Psoas muscle (tissue), 8 donors: ENCODE measurements around the gene MELTF. TPM values are rescaled to one million over a fixed set of nuclear protein-coding genes. Genes with fewer than 3 reads are reported as not detected.

Source experiments
- ATAC-seq, 4 donors: fragments of 200-7000 bp; cut with Tn5 transposase; one replicate each; pipeline ENCODE4 v1.9.1; 2020; ENCODE audit warnings: moderate library complexity in 3 of 4, mild to moderate bottlenecking in 2 of 4
- DNase-seq, 2 donors: peaks; one replicate each; pipeline ENCODE4 v3.0.0-alpha.2; 2020
- H3K27ac ChIP-seq: fragments of 200-600 bp; one replicate; pipeline ENCODE4 v1.8.0; 2022
- H3K27me3 ChIP-seq, 3 donors: fragments of 200-600 bp in 1 of 3; one replicate each; pipeline versions ENCODE4 v1.6.1 to v1.8.0; 2013 to 2022; ENCODE audit warnings: low read length in 2 of 3, mild to moderate bottlenecking in 2 of 3, moderate library complexity in 1 of 3; ENCODE audit not compliant: insufficient read depth in 3 of 3
- H3K36me3 ChIP-seq, 2 donors: fragments of 200-600 bp in 1 of 2; one replicate each; pipeline versions ENCODE4 v1.6.1 to v1.8.0; 2013 to 2022; ENCODE audit warnings: low read depth in 1 of 2, mild to moderate bottlenecking in 1 of 2, moderate library complexity in 1 of 2; ENCODE audit not compliant: insufficient read depth in 1 of 2
- H3K4me1 ChIP-seq: fragments of 200-600 bp; one replicate; pipeline ENCODE4 v1.8.0; 2022
- H3K4me3 ChIP-seq: fragments of 200-600 bp; one replicate; pipeline ENCODE4 v1.8.0; 2022; ENCODE audit warnings: mild to moderate bottlenecking
- H3K9me3 ChIP-seq: fragments of 200-600 bp; one replicate; pipeline ENCODE4 v1.8.0; 2022
- WGBS, 3 donors: extraction: QIAGEN DNeasy Blood & Tissue Kit; methylation state at CpG; one replicate each; pipeline versions ENCODE4 v1.1.6 to v1.1.7; 2013; 5-methylcytosine and 5-hydroxymethylcytosine counted together
- intact Hi-C, 2 donors: fragments of 100-400 bp; cut with DNase I; formaldehyde crosslinking; loops; one replicate each; pipeline versions ENCODE4 v1.11.0 to v1.14.2; 2022
- polyA plus RNA-seq, 3 donors: library from polyadenylated mRNA; stranded (reverse); fragments of 200-250 nt; gene quantifications; one replicate each; pipeline ENCODE4 v1.2.3, GENCODE V29; 2013
- total RNA-seq, 4 donors: library from RNA; stranded (reverse); fragmentation: NEBNext Ultra II Directional in 2 of 4; extraction: Animal tissue kit (Norgen Biotek cat#: 25700) in 2 of 4; gene quantifications; one replicate each; pipeline versions ENCODE4 v1.2.1 to v1.2.4, GENCODE V29; 2021 to 2023
- TF ChIP-seq, protein P1 (sequence below): fragments of 200-600 bp; IDR thresholded peaks from one replicate; pipeline ENCODE4 v1.8.0; 2022; ENCODE audit warnings: antibody characterized with exemption
- donor health status: healthy with polysubstance abuse.
- donor health status: DM: no; HTN: no; CAD: no; lungs with moderate emphysema.
- donor health status: Bipolar disorder and iron deficiency.
- donor health status: healthy.
- donor health status: DM: yes; HTN: yes; CAD: no.
- donor health status: DM: no; HTN: no; CAD: no.
- donor health status: DM: no; HTN: no; CAD: no.
- donor health status: DM: yes; HTN: yes; CAD: no.

Gene MELTF
- total and polyA plus RNA-seq, 7 donors: 0.23 to 0.97 (median 0.55) TPM

DNA sequence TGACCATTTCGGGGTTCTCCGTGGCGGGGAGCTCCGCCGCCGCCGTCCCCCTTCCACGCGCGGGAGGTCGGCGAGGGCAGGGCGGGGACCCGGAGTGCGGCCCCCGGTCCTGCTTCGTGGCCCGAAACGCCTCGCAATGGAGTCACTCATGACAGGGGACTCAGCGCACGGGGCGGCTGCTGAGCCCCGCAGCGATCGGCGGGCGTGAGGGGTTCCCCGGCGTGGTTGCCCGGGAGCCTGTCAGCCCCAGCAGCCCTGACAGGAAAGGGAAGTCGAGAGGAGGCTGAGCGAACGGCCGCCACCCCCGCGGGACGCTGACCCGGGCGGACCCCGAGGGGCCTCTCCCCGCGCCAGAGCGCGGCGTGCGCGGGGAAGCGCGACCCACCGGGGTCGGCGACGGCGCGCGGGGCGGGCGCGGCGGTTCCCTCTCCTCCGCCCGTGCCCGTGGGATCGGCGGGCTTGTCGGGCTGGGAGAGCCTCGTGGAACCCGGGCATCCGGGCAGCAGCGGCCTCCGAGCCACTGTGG is 60.4 kb downstream of the MELTF start:
- TF ChIP-seq, protein P1, sequence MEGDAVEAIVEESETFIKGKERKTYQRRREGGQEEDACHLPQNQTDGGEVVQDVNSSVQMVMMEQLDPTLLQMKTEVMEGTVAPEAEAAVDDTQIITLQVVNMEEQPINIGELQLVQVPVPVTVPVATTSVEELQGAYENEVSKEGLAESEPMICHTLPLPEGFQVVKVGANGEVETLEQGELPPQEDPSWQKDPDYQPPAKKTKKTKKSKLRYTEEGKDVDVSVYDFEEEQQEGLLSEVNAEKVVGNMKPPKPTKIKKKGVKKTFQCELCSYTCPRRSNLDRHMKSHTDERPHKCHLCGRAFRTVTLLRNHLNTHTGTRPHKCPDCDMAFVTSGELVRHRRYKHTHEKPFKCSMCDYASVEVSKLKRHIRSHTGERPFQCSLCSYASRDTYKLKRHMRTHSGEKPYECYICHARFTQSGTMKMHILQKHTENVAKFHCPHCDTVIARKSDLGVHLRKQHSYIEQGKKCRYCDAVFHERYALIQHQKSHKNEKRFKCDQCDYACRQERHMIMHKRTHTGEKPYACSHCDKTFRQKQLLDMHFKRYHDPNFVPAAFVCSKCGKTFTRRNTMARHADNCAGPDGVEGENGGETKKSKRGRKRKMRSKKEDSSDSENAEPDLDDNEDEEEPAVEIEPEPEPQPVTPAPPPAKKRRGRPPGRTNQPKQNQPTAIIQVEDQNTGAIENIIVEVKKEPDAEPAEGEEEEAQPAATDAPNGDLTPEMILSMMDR: no peak
- H3K27me3 ChIP-seq: no peaks in the 10 kb centered on the region
- H3K4me3 ChIP-seq: peak overlapping the region; percentile 94
- H3K4me1 ChIP-seq: peaks cover 6% of the 10 kb centered on the region
- intact Hi-C loops: loop anchor here (2.0 to 5.0 kb wide), 2 partner anchors 130 to 132 kb away; no protein-coding TSS in a partner anchor
- no peaks in the 10 kb centered on the region for H3K9me3 ChIP-seq
- H3K27ac ChIP-seq: peak overlapping the region; percentile 81
- DNase-seq (peak; percentile 40 to 67), ATAC-seq (peak; percentile 3 to 35 (median 26))
- 0 to 1% (median 0%) methylated on average over 40 to 72 of the region's 72 CpGs for WGBS, 3 donors
- peaks cover 0 to 8% of the 10 kb centered on the region in 2 donors for H3K36me3 ChIP-seq

DNA sequence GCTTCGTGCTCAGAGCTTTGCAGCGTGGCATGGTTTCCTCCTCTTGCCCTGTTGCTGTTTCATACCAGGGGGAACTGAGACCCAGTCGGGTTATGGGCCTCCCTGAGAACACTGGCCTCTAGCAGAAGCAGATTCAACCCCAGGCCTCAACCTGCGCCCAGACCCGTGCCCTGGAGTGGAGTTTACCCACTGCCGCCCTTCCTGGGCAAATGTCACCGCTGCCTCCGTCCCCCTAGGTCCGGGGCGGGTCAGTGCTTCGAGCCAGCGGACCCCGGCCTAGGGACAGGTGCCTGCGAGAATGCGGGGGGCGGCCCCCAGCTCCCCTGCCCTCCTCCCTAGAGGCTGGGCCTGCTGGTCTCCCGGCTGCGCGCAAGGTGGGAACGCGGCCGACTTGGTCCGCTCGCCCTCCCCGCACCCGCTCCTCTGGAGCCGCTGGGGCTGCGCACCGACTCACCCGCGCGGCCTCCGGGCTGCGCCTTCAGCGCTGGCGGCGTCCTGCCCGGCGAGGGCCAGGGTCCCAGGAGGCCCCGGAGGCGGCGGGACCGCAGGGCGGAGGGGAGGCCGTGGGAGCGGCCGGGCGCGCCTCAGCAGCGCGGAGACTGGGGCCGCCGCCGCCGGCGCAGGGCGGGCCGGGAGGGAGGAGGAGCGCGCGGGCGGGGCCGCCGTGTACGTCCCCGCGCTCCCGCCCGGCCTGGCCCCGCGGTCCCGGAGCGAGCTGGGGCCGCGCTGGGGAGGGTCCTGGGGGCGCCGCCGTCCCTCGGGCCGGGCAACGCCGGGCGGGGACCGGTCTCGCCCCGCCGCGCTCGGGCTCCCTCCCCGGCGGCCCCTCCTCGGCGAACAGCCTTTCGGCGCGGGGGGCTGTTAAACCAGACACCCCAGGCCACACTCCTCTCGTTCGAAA is 61.1 kb downstream of the MELTF start, which contains the start of gene PIGZ:
PIGZ (minus strand) TSS at position 601 of the 901 bp plus-strand sequence. CDS start 16,802 bp downstream, outside the sequence.
- intact Hi-C loops: loop anchor here (2.0 to 5.0 kb wide), 2 partner anchors 130 to 131 kb away; no protein-coding TSS in a partner anchor
- Histone ChIP-seq H3K36me3 (peaks cover 0 to 8% of the 10 kb centered on the region in 2 donors), H3K27me3 (no peaks in the 10 kb centered on the region), H3K9me3 (no peaks in the 10 kb centered on the region), H3K4me3 (peak within 1 kb of the TSS; percentile 94), H3K27ac (peak within 1 kb of the TSS; percentile 81), H3K4me1 (peaks cover 6% of the 10 kb centered on the region)
- TF ChIP-seq, protein P1: no peak
- WGBS, 3 donors: 2 to 6% (median 3%) methylated on average over 34 to 98 of the region's 98 CpGs
- DNase-seq (peak; percentile 44 to 71), ATAC-seq (peak; percentile 73 to 80 (median 75))

DNA sequence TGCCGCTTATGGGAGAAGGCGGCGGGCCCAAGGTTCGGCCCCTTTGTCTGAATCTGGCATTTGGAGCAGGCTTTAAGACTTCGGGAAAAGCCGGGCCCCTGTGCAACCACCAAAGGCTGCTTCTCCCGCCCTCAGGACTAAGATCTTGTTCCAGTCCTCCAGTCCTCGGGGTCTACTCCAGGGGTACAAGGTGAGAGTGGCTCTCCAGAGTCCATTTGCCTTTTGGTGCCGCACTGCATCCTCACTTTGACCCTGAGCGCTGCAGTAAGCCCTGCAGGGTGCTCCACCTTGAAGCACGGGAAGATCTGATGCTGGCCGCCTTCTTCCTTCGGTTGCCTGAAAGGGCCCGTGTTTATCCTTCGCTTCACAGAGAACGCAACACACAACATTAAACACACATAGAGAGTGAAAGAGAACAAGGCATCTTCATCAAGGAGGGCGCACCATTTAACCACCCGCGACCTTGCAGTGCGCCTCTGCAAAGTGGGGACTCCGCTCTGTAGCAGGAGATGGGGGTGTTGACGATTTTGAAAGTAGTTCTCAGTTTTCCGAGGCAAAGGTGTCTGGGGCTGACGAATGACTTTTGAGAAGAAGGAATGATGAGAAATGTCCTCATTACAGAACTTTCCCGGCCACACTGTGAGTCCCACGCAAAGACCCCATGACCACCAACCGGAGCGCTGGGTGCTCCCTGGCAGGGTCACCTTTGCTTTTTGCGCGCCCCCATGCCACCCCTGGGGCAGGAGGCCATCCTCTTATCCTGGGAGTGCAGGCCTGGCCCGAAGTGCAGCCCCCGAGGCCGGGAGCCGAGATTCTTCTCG is 62.0 kb downstream of the MELTF start:
- DNase-seq (no peak), ATAC-seq (no peak)
- H3K36me3 ChIP-seq: peaks cover 0 to 8% of the 10 kb centered on the region in 2 donors
- peak overlapping the region; percentile 81 for H3K27ac ChIP-seq
- intact Hi-C loops: loop anchor here (2.0 to 5.0 kb wide), 2 partner anchors 129 to 130 kb away; no protein-coding TSS in a partner anchor
- no peaks in the 10 kb centered on the region for H3K9me3 ChIP-seq
- peaks cover 6% of the 10 kb centered on the region for H3K4me1 ChIP-seq
- H3K4me3 ChIP-seq: peak overlapping the region; percentile 94
- TF ChIP-seq, protein P1: no peak
- WGBS, 3 donors: 71 to 75% (median 73%) methylated on average over 35 of the region's 35 CpGs
- H3K27me3 ChIP-seq: no peaks in the 10 kb centered on the region

DNA sequence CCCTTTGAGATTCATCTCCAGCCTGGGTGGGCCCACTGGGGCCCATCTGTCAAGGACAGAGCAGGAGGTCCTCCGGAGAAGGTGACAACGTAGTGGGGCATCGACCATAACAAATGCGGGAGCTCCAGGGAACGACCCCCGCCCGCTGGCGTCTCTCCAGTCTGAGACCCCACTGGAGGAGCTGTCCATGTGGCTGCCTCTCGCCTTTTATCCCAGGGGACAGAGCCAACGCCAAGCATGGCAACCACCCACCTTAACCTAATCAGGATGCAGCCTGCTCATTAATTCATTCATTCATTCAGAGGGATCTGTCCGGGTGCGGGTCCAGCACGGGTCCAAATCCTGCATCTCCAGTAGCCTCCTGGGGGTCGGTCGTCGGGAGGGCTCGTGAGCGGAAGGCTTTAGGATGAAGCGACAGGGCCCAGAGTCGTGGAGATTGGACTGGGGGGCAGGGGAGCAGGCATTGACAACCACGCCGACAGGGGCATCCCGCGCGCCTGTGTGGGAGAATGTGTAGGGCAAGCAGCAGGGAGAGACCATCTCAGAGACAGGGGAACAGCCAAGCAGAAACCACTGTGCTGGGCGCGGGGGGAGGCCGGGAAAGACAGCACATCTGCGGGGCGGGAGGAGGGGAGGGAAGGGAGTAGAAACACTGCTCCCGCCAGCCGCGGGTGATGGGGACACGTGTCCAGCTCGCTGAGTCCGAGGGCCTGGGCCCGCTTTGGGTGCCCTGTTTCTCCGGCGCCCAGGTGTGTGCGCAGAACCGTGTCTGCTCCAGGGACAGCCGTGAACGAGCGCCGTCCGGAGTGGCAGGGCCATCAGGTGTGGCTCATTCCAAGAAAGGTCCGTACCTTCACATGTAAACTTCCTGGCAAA is 62.9 kb downstream of the MELTF start:
- no peaks in the 10 kb centered on the region for H3K9me3 ChIP-seq
- no peak overlapping the region for H3K4me3 ChIP-seq
- TF ChIP-seq, protein P1: no peak
- no peak for ATAC-seq
- intact Hi-C loops: loop anchor here in 1 of 2 donors (5.0 kb wide), 1 partner anchor 129 kb away; no protein-coding TSS in a partner anchor
- no peaks in the 10 kb centered on the region for H3K27me3 ChIP-seq
- peaks cover 0 to 8% of the 10 kb centered on the region in 2 donors for H3K36me3 ChIP-seq
- no peak overlapping the region for H3K27ac ChIP-seq
- H3K4me1 ChIP-seq: peaks cover 6% of the 10 kb centered on the region
- no peak for DNase-seq
- 74 to 77% (median 76%) methylated on average over 46 to 47 of the region's 47 CpGs for WGBS, 3 donors
